Astrocyte of the cerebellum (primary cell): ENCODE data around the gene ASTN2.

Experiments used
- DNase-seq: peaks from one replicate; pipeline ENCODE4 v3.0.0-alpha.2; 2011; ENCODE audit warnings: low read depth
- H3K4me3 ChIP-seq: 2 replicates; pipeline ENCODE4 v1.5.1; 2011; ENCODE audit warnings: mild to moderate bottlenecking, low read depth, low read length, moderate library complexity
- CTCF ChIP-seq: IDR thresholded peaks from 2 replicates; pipeline ENCODE4 v1.5.1; 2012; ENCODE audit warnings: low read length, low read depth, moderate library complexity, mild to moderate bottlenecking; ENCODE audit errors: missing control alignments
- in situ Hi-C: cut with HindIII; loops from 2 replicates; pipeline ENCODE4 v1.10.0; 2017; ENCODE audit warnings: low sequenced_read_pairs

The ASTN2 gene

GRCh38 chr9:116541402-116541801 lies 873.5 kb downstream of the ASTN2 start:
- in situ Hi-C loops, result no loop called here
- TF ChIP-seq CTCF, result no peak
- no peak overlapping the region for H3K4me3 ChIP-seq
- DNase-seq, result no peak

DNA sequence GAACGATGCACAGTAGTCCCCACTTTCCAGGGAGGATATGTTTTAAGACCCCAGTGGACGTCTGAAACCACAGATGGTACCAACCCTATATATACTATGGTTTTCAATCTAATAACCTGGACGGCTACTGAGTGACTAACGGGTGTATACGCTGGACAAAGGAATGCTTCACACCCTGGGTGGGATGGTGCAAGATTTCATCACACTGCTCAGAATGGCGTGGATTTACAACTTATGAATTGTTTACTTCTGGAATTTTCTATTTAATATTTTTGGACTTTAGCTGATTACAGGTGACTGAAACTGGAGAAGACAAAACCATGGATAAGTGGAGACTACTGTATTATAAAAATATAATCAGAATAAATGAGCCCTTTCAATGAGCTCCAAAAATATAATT lies 875.3 kb downstream of the ASTN2 start:
- in situ Hi-C loops, result no loop called here
- no peak for DNase-seq
- no peak for TF ChIP-seq CTCF
- no peak overlapping the region for H3K4me3 ChIP-seq

DNA sequence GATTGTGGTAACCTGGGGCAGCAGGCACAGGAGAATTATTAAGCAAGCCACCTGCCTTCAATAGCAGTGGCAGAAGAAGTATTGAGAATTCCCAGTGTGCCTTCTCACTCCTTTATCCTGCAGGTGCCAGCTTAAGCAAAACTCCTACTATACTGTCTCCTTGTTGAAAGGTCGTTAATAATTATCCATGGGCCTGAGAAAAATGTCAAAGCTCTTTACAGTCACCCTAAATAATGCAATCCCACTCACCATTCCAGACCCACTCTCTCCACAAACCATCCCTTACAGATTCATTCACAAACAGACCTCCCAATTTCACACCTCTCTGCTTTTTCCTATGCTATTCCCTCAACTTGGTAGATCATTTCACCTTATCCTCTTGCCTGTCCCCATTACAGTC lies 889.2 kb downstream of the ASTN2 start:
- no peak overlapping the region for H3K4me3 ChIP-seq
- TF ChIP-seq CTCF, result no peak
- DNase-seq, result no peak
- in situ Hi-C loops, result no loop called here

- no peak for TF ChIP-seq CTCF
- H3K4me3 ChIP-seq, result no peak overlapping the region
- in situ Hi-C loops, result no loop called here
- no peak for DNase-seq
Measured at GRCh38 chr9:116524778-116525470, 889.9 kb downstream of the ASTN2 start.

GRCh38 chr9:116520218-116520617 lies 894.6 kb downstream of the ASTN2 start:
- DNase-seq, result no peak
- in situ Hi-C loops, result no loop called here
- TF ChIP-seq CTCF, result no peak
- H3K4me3 ChIP-seq, result no peak overlapping the region

DNA sequence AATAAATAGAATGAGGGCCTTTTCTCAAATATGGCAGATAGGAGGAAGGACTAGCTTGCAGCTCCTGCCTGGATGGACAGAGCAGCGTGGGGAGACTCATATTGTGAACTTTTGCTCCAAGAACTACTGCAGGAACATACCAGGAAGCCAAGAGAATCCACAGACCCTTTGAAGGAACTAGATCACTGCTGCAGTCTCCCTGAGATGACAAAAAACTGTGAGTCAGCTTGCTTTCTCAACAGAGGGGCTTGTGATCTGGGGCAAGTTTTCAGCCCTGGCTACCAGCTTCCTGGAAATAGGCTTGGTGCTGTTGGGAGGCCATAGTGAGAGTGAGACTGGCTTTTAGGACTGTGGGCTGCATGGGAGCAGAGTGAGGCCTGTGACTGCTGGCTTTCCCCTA lies 898.4 kb downstream of the ASTN2 start:
- in situ Hi-C loops, result no loop called here
- DNase-seq, result no peak
- H3K4me3 ChIP-seq, result no peak overlapping the region
- no peak for TF ChIP-seq CTCF
